ENCODE measurements around the gene KCNT2. TPM values are rescaled to one million over a fixed set of nuclear protein-coding genes. Genes with fewer than 3 reads are reported as not detected.

KCNT2 gene
- total and polyA plus RNA-seq, 9 donors, result 5.3 to 34.9 (median 14.1) TPM

- 52 to 77% (median 75%) methylated on average over 1 of the region's 1 CpG for WGBS, 3 donors
- H3K36me3 ChIP-seq, result no peaks in the 10 kb centered on the region
- H3K27me3 ChIP-seq, result no peaks in the 10 kb centered on the region
- H3K4me3 ChIP-seq, result no peak overlapping the region
- intact Hi-C loops (cut with DNase I), result no loop called here
- no peak overlapping the region for H3K27ac ChIP-seq
- TF ChIP-seq, protein P1, sequence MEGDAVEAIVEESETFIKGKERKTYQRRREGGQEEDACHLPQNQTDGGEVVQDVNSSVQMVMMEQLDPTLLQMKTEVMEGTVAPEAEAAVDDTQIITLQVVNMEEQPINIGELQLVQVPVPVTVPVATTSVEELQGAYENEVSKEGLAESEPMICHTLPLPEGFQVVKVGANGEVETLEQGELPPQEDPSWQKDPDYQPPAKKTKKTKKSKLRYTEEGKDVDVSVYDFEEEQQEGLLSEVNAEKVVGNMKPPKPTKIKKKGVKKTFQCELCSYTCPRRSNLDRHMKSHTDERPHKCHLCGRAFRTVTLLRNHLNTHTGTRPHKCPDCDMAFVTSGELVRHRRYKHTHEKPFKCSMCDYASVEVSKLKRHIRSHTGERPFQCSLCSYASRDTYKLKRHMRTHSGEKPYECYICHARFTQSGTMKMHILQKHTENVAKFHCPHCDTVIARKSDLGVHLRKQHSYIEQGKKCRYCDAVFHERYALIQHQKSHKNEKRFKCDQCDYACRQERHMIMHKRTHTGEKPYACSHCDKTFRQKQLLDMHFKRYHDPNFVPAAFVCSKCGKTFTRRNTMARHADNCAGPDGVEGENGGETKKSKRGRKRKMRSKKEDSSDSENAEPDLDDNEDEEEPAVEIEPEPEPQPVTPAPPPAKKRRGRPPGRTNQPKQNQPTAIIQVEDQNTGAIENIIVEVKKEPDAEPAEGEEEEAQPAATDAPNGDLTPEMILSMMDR (IDR thresholded peaks at IDR 0.05), result no peak
- TF ChIP-seq EP300 (IDR thresholded peaks at IDR 0.05), result no peak
- no peak for TF ChIP-seq POLR2A (IDR thresholded peaks at IDR 0.05)
- H3K4me1 ChIP-seq (ENCODE audit: insufficient read depth), result no peaks in the 10 kb centered on the region
- no peaks in the 10 kb centered on the region for H3K9me3 ChIP-seq
- no peak for DNase-seq
Observed at GRCh38 chr1:196309386-196309785, 298.9 kb downstream of the KCNT2 start.

GRCh38 chr1:196308176-196308575 is 300.1 kb downstream of the KCNT2 start:
- TF ChIP-seq, protein P1 (IDR thresholded peaks at IDR 0.05), result no peak
- no peak for TF ChIP-seq POLR2A (IDR thresholded peaks at IDR 0.05)
- 85 to 100% (median 93%) methylated on average over 1 of the region's 1 CpG for WGBS, 3 donors
- Histone ChIP-seq H3K9me3 (no peaks in the 10 kb centered on the region), H3K4me3 (no peak overlapping the region), H3K36me3 (no peaks in the 10 kb centered on the region), H3K27ac (no peak overlapping the region), H3K4me1 (ENCODE audit: insufficient read depth) (no peaks in the 10 kb centered on the region), H3K27me3 (no peaks in the 10 kb centered on the region)
- intact Hi-C loops (cut with DNase I), result no loop called here
- DNase-seq, result no peak

GRCh38 chr1:196306421-196306820 is 301.8 kb downstream of the KCNT2 start:
- intact Hi-C loops (cut with DNase I), result no loop called here
- H3K4me3 ChIP-seq, result no peak overlapping the region
- 84 to 88% (median 86%) methylated on average over 2 of the region's 2 CpGs for WGBS, 3 donors
- TF ChIP-seq, protein P1 (IDR thresholded peaks at IDR 0.05), result no peak
- no peak for TF ChIP-seq POLR2A (IDR thresholded peaks at IDR 0.05)
- TF ChIP-seq EP300 (IDR thresholded peaks at IDR 0.05), result no peak
- no peak for DNase-seq
- H3K27me3 ChIP-seq, result no peaks in the 10 kb centered on the region
- H3K36me3 ChIP-seq, result no peaks in the 10 kb centered on the region
- H3K9me3 ChIP-seq, result no peaks in the 10 kb centered on the region
- H3K27ac ChIP-seq, result no peak overlapping the region
- no peaks in the 10 kb centered on the region for H3K4me1 ChIP-seq (ENCODE audit: insufficient read depth)

DNA sequence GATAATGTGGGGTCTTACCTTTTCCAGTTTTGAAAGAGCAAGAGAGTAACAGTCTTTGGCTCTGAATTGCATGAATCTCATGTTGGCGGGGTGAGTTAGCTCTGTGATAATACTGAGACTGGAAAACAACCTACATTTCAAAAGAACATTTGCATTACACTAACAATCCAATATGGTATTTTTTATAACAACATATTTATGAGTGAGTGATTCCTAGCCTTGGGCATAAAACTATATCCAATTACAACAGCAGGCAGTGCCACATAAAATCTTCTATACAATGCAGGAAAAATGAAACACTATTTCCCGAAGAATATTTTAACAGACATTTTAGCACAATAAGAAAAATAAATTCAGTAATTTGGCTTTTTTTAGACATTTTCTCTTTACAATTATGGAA is 303.0 kb downstream of the KCNT2 start:
- Histone ChIP-seq H3K27me3 (no peaks in the 10 kb centered on the region), H3K36me3 (no peaks in the 10 kb centered on the region), H3K4me1 (ENCODE audit: insufficient read depth) (no peaks in the 10 kb centered on the region), H3K4me3 (no peak overlapping the region), H3K9me3 (no peaks in the 10 kb centered on the region), H3K27ac (no peak overlapping the region)
- DNase-seq, result no peak
- WGBS, 3 donors, result 94 to 98% (median 96%) methylated on average over 2 of the region's 2 CpGs
- intact Hi-C loops (cut with DNase I), result no loop called here
- no peak for TF ChIP-seq POLR2A (IDR thresholded peaks at IDR 0.05)
- TF ChIP-seq EP300 (IDR thresholded peaks at IDR 0.05), result no peak
- TF ChIP-seq, protein P1 (IDR thresholded peaks at IDR 0.05), result no peak

GRCh38 chr1:196302981-196303380 is 305.3 kb downstream of the KCNT2 start:
- Histone ChIP-seq H3K27me3 (no peaks in the 10 kb centered on the region), H3K27ac (no peak overlapping the region), H3K4me3 (no peak overlapping the region), H3K4me1 (ENCODE audit: insufficient read depth) (no peaks in the 10 kb centered on the region), H3K36me3 (no peaks in the 10 kb centered on the region), H3K9me3 (no peaks in the 10 kb centered on the region)
- intact Hi-C loops (cut with DNase I), result no loop called here
- no peak for TF ChIP-seq EP300 (IDR thresholded peaks at IDR 0.05)
- TF ChIP-seq POLR2A (IDR thresholded peaks at IDR 0.05), result no peak
- TF ChIP-seq, protein P1 (IDR thresholded peaks at IDR 0.05), result no peak
- DNase-seq, result no peak
